ENCODE results near the gene KIF25.

Gene KIF25

GRCh38 chr6:168046696-168047095 is 49.2 kb downstream of the KIF25 start:
- no peak for TF ChIP-seq TAF1 (IDR thresholded peaks at IDR 0.05; ENCODE audit: borderline replicate concordance, insufficient read depth, low read length)
- TF ChIP-seq SIN3A (IDR thresholded peaks at IDR 0.05; ENCODE audit: borderline replicate concordance, insufficient read depth, low read length): no peak
- no peak for TF ChIP-seq REST (IDR thresholded peaks at IDR 0.05; ENCODE audit: insufficient read depth in 1 of 2, low read depth in 2 of 2, low read length in 2 of 2)
- no peak for TF ChIP-seq POLR2AphosphoS5 (IDR thresholded peaks at IDR 0.05; ENCODE audit: low read depth, low read length)

- no peak for TF ChIP-seq FOXP2 (optimal IDR thresholded peaks at IDR 0.05; ENCODE audit: borderline replicate concordance, extremely low read depth, extremely low read length, insufficient read depth)
- no peak for TF ChIP-seq REST (IDR thresholded peaks at IDR 0.05; ENCODE audit: insufficient read depth in 1 of 2, low read depth in 2 of 2, low read length in 2 of 2)
Measured at GRCh38 chr6:168047841-168048723, 50.6 kb downstream of the KIF25 start.

- TF ChIP-seq FOXP2 (optimal IDR thresholded peaks at IDR 0.05; ENCODE audit: borderline replicate concordance, extremely low read depth, extremely low read length, insufficient read depth): no peak
Measured at GRCh38 chr6:168048724-168049025, 51.2 kb downstream of the KIF25 start.

- TF ChIP-seq FOXP2 (optimal IDR thresholded peaks at IDR 0.05; ENCODE audit: borderline replicate concordance, extremely low read depth, extremely low read length, insufficient read depth) (no peak), POLR2AphosphoS5 (IDR thresholded peaks at IDR 0.05; ENCODE audit: low read depth, low read length) (no peak), TAF1 (IDR thresholded peaks at IDR 0.05; ENCODE audit: borderline replicate concordance, insufficient read depth, low read length) (no peak), SIN3A (IDR thresholded peaks at IDR 0.05; ENCODE audit: borderline replicate concordance, insufficient read depth, low read length) (no peak), REST (IDR thresholded peaks at IDR 0.05; ENCODE audit: insufficient read depth in 1 of 2, low read depth in 2 of 2, low read length in 2 of 2) (no peak)
Measured at GRCh38 chr6:168049277-168049676, 51.8 kb downstream of the KIF25 start.

GRCh38 chr6:168049706-168050224 is 52.3 kb downstream of the KIF25 start:
- TF ChIP-seq REST (IDR thresholded peaks at IDR 0.05; ENCODE audit: insufficient read depth in 1 of 2, low read depth in 2 of 2, low read length in 2 of 2) (no peak), TAF1 (IDR thresholded peaks at IDR 0.05; ENCODE audit: borderline replicate concordance, insufficient read depth, low read length) (no peak), FOXP2 (optimal IDR thresholded peaks at IDR 0.05; ENCODE audit: borderline replicate concordance, extremely low read depth, extremely low read length, insufficient read depth) (no peak)

All from PFSK-1 (cell line).